Measurements from ENCODE around the gene CRHR2.

CRHR2 gene

GRCh38 chr7:30679664-30680063, 2.6 kb downstream of the CRHR2 start:
- TF ChIP-seq ZNF274 (IDR thresholded peaks at IDR 0.05; ENCODE audit: low read depth, low read length), result no peak
- H3K4me3 ChIP-seq (ENCODE audit: low read length), result no peak overlapping the region

GRCh38 chr7:30678805-30679204, 3.5 kb downstream of the CRHR2 start:
- no peak for TF ChIP-seq ZNF274 (IDR thresholded peaks at IDR 0.05; ENCODE audit: low read depth, low read length)
- H3K4me3 ChIP-seq (ENCODE audit: low read length), result no peak overlapping the region

- H3K4me3 ChIP-seq (ENCODE audit: low read length), result no peak overlapping the region
- no peak for TF ChIP-seq ZNF274 (IDR thresholded peaks at IDR 0.05; ENCODE audit: low read depth, low read length)
Measured at GRCh38 chr7:30674876-30675275, 7.4 kb downstream of the CRHR2 start.

- no peak for TF ChIP-seq ZNF274 (IDR thresholded peaks at IDR 0.05; ENCODE audit: low read depth, low read length)
- no peak overlapping the region for H3K4me3 ChIP-seq (ENCODE audit: low read length)
Measured at GRCh38 chr7:30674420-30674819, 7.8 kb downstream of the CRHR2 start.

GRCh38 chr7:30671793-30672465, 10.3 kb downstream of the CRHR2 start:
- TF ChIP-seq ZNF274 (IDR thresholded peaks at IDR 0.05; ENCODE audit: low read depth, low read length), result no peak
- H3K4me3 ChIP-seq (ENCODE audit: low read length), result no peak overlapping the region

GRCh38 chr7:30668102-30668501, 14.2 kb downstream of the CRHR2 start:
- TF ChIP-seq ZNF274 (IDR thresholded peaks at IDR 0.05; ENCODE audit: low read depth, low read length), result no peak
- H3K4me3 ChIP-seq (ENCODE audit: low read length), result no peak overlapping the region

- no peak overlapping the region for H3K4me3 ChIP-seq (ENCODE audit: low read length)
- TF ChIP-seq ZNF274 (IDR thresholded peaks at IDR 0.05; ENCODE audit: low read depth, low read length), result no peak
Measured at GRCh38 chr7:30667172-30667571, 15.1 kb downstream of the CRHR2 start.

GRCh38 chr7:30665449-30665848, 16.8 kb downstream of the CRHR2 start:
- H3K4me3 ChIP-seq (ENCODE audit: low read length), result no peak overlapping the region
- no peak for TF ChIP-seq ZNF274 (IDR thresholded peaks at IDR 0.05; ENCODE audit: low read depth, low read length)

- no peak overlapping the region for H3K4me3 ChIP-seq (ENCODE audit: low read length)
- no peak for TF ChIP-seq ZNF274 (IDR thresholded peaks at IDR 0.05; ENCODE audit: low read depth, low read length)
Measured at GRCh38 chr7:30665043-30665442, 17.2 kb downstream of the CRHR2 start.

- no peak for TF ChIP-seq ZNF274 (IDR thresholded peaks at IDR 0.05; ENCODE audit: low read depth, low read length)
- no peak overlapping the region for H3K4me3 ChIP-seq (ENCODE audit: low read length)
Measured at GRCh38 chr7:30664184-30664885, 17.9 kb downstream of the CRHR2 start.

- no peak overlapping the region for H3K4me3 ChIP-seq (ENCODE audit: low read length)
- TF ChIP-seq ZNF274 (IDR thresholded peaks at IDR 0.05; ENCODE audit: low read depth, low read length), result no peak
Measured at GRCh38 chr7:30663414-30663813, 18.8 kb downstream of the CRHR2 start.

- H3K4me3 ChIP-seq (ENCODE audit: low read length), result no peak overlapping the region
- TF ChIP-seq ZNF274 (IDR thresholded peaks at IDR 0.05; ENCODE audit: low read depth, low read length), result no peak
Measured at GRCh38 chr7:30662431-30662939, 19.8 kb downstream of the CRHR2 start.

- H3K4me3 ChIP-seq (ENCODE audit: low read length), result no peak overlapping the region
- TF ChIP-seq ZNF274 (IDR thresholded peaks at IDR 0.05; ENCODE audit: low read depth, low read length), result no peak
Measured at GRCh38 chr7:30661926-30662325, 20.3 kb downstream of the CRHR2 start.

- TF ChIP-seq ZNF274 (IDR thresholded peaks at IDR 0.05; ENCODE audit: low read depth, low read length), result no peak
- no peak overlapping the region for H3K4me3 ChIP-seq (ENCODE audit: low read length)
Measured at GRCh38 chr7:30660331-30661255, 21.7 kb downstream of the CRHR2 start.
